ENCODE results near the gene ELL2. TPM values are rescaled to one million over a fixed set of nuclear protein-coding genes. Genes with fewer than 3 reads are reported as not detected.

Gene ELL2
- total and polyA plus RNA-seq, 2 of the 13 experiments (the other 11 are each of a cell fraction or from before 2014, with no cell fraction given) = 78.9 to 97.1 TPM

DNA sequence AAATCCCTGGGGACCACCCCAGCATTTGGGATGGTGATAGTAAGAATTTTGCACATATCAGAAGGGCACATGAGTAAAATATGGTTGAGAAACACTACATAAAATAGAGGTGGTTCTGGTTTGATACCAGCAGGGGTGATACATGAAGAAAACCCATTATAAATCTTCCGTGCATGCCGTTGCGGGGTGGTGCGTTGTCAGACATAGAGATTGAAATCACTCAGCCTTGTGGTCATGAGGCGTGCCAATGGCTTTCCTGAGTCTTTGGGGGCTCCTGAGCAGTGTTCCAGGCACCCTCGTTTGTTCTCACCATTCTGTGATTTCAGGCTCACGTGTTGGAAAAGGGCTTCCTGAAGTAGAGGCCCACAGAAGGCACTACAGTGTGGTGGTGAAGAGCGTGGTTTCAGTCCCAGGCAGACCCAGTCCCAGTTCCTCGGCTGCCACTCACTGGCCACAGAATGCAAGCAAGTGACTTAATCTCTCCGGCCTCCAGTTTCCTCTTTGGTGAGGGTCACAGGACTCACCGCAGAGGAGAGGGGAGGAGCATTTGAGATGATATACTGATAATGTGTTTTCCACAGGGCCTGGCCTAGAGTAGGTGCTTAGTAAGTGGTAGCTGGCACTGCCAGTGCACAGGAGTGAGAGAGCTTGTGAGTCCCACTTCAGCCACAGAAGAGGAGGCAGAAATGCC is 118.7 kb downstream of the ELL2 start:
- ChIA-PET POLR2A (interaction anchor here (0.7 to 2.3 kb wide), 7 partner anchors 8 to 72 kb away, joined by 3 to 23 read pairs (median 3); partner anchors contain the start of gene GLRX), CTCF (ENCODE audit: low intra/inter-chr PET ratio, low total read pairs) (interaction anchor here (1.5 to 1.8 kb wide), 2 partner anchors 8 to 62 kb away, joined by 8 to 11 read pairs; no protein-coding TSS in a partner anchor)
- Histone ChIP-seq H3K36me3 (replicated peaks in 1 of 2; ENCODE audit: control insufficient read depth in 1 of 2, insufficient read depth in 2 of 2, low read length in 2 of 2) (no peaks in the 10 kb centered on the region), H3K9ac (ENCODE audit: insufficient read depth, low read depth, low read length) (no peak overlapping the region), H3K9me3 (ENCODE audit: low read length) (no peaks in the 10 kb centered on the region), H3K27ac (ENCODE audit: extremely low read length, insufficient read depth, low read length) (no peak overlapping the region), H3K27me3 (ENCODE audit: control insufficient read depth in 1 of 2, insufficient read depth in 2 of 2, low read length in 2 of 2) (no peaks in the 10 kb centered on the region), H4K20me1 (ENCODE audit: insufficient read depth, low read length) (no peaks in the 10 kb centered on the region), H3K4me3 (replicated peaks in 1 of 3; ENCODE audit: insufficient read depth in 1 of 3, low read depth in 2 of 3, low read length in 3 of 3) (no peak overlapping the region), H2AFZ (ENCODE audit: low read length) (no peak overlapping the region), H3K4me1 (ENCODE audit: insufficient read depth, low read length) (peaks cover 67% of the 10 kb centered on the region), H3K79me2 (ENCODE audit: insufficient read depth, low read length) (no peaks in the 10 kb centered on the region), H3K4me2 (ENCODE audit: low read depth, low read length) (peak overlapping the region; percentile 34)
- WGBS (ENCODE audit: low lambda C conversion rate) = 53% methylated on average over 8 of the region's 11 CpGs
- peak; percentile 88 for FAIRE-seq
- DNase-seq (ENCODE audit: low spot score) = peak; percentile 88
- peak; percentile 92 for ATAC-seq
- no TSS peak for BruUV-seq (replicated peaks)
- in situ Hi-C loops (cut with HindIII; ENCODE audit: extremely low pct_ligation_motif_present, low pct_unique_long_range_greater_than_20kb) = loop anchor here (5.0 to 25.0 kb wide), 3 partner anchors 201 to 556 kb away; partner anchors contain the start of genes ARSK, MCTP1 and SKIC3
- intact Hi-C loops (cut with micrococcal nuclease; ENCODE audit: unreplicated experiment) = loop anchor here (1.0 to 10.0 kb wide), 5 partner anchors 20 to 878 kb away; partner anchors contain the start of genes ARSK, GLRX and SKIC3
- no peak for TF ChIP-seq REXO4 (CRISPR knock-in tag; IDR thresholded peaks at IDR 0.05; ENCODE audit: borderline replicate concordance)
- TF ChIP-seq, protein P1, sequence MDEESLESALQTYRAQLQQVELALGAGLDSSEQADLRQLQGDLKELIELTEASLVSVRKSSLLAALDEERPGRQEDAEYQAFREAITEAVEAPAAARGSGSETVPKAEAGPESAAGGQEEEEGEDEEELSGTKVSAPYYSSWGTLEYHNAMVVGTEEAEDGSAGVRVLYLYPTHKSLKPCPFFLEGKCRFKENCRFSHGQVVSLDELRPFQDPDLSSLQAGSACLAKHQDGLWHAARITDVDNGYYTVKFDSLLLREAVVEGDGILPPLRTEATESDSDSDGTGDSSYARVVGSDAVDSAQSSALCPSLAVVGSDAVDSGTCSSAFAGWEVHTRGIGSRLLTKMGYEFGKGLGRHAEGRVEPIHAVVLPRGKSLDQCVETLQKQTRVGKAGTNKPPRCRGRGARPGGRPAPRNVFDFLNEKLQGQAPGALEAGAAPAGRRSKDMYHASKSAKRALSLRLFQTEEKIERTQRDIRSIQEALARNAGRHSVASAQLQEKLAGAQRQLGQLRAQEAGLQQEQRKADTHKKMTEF (CRISPR knock-in tag; IDR thresholded peaks at IDR 0.05) = no peak
- no peak for TF ChIP-seq ZC3H4 (CRISPR knock-in tag; IDR thresholded peaks at IDR 0.05; ENCODE audit: borderline replicate concordance)
- TF ChIP-seq RFXAP (CRISPR knock-in tag; IDR thresholded peaks at IDR 0.05; ENCODE audit: borderline replicate concordance) = 0 out of 2 replicates have a peak, but pooled peaks have one; percentile 54
- no peak for TF ChIP-seq SNRNP70 (IDR thresholded peaks at IDR 0.05; ENCODE audit: low read depth, low read length)
- TF ChIP-seq EED (CRISPR knock-in tag; IDR thresholded peaks at IDR 0.05) = no peak
- TF ChIP-seq ZNF432 (CRISPR knock-in tag; IDR thresholded peaks at IDR 0.05; ENCODE audit: borderline replicate concordance) = no peak
- peak; percentile 42 for TF ChIP-seq U2AF1 (optimal IDR thresholded peaks at IDR 0.05; ENCODE audit: low read depth, low read length)
- TF ChIP-seq ZBTB42 (CRISPR knock-in tag; IDR thresholded peaks at IDR 0.05) = no peak
- no peak for TF ChIP-seq AGO1 (IDR thresholded peaks at IDR 0.05; ENCODE audit: low read depth, low read length, poor library complexity, severe bottlenecking)
- 0 out of 2 replicates have a peak, but pooled peaks have one; percentile 43 for TF ChIP-seq ZNF670 (CRISPR knock-in tag; IDR thresholded peaks at IDR 0.05; ENCODE audit: borderline replicate concordance)
- TF ChIP-seq, protein P2, sequence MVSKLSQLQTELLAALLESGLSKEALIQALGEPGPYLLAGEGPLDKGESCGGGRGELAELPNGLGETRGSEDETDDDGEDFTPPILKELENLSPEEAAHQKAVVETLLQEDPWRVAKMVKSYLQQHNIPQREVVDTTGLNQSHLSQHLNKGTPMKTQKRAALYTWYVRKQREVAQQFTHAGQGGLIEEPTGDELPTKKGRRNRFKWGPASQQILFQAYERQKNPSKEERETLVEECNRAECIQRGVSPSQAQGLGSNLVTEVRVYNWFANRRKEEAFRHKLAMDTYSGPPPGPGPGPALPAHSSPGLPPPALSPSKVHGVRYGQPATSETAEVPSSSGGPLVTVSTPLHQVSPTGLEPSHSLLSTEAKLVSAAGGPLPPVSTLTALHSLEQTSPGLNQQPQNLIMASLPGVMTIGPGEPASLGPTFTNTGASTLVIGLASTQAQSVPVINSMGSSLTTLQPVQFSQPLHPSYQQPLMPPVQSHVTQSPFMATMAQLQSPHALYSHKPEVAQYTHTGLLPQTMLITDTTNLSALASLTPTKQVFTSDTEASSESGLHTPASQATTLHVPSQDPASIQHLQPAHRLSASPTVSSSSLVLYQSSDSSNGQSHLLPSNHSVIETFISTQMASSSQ (IDR thresholded peaks at IDR 0.05; ENCODE audit: low read depth) = no peak
- TF ChIP-seq, protein P2 (CRISPR knock-in tag; IDR thresholded peaks at IDR 0.05; ENCODE audit: borderline replicate concordance) = no peak
- no peak for TF ChIP-seq NCOA2 (CRISPR knock-in tag; IDR thresholded peaks at IDR 0.05)
- TF ChIP-seq, protein P3, sequence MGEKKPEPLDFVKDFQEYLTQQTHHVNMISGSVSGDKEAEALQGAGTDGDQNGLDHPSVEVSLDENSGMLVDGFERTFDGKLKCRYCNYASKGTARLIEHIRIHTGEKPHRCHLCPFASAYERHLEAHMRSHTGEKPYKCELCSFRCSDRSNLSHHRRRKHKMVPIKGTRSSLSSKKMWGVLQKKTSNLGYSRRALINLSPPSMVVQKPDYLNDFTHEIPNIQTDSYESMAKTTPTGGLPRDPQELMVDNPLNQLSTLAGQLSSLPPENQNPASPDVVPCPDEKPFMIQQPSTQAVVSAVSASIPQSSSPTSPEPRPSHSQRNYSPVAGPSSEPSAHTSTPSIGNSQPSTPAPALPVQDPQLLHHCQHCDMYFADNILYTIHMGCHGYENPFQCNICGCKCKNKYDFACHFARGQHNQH (CRISPR knock-in tag; IDR thresholded peaks at IDR 0.05) = 0 out of 2 replicates have a peak, but pooled peaks have one; percentile 37

Measured in HepG2 (cell line).